ENCODE measurements around the gene HSPG2.

DNA sequence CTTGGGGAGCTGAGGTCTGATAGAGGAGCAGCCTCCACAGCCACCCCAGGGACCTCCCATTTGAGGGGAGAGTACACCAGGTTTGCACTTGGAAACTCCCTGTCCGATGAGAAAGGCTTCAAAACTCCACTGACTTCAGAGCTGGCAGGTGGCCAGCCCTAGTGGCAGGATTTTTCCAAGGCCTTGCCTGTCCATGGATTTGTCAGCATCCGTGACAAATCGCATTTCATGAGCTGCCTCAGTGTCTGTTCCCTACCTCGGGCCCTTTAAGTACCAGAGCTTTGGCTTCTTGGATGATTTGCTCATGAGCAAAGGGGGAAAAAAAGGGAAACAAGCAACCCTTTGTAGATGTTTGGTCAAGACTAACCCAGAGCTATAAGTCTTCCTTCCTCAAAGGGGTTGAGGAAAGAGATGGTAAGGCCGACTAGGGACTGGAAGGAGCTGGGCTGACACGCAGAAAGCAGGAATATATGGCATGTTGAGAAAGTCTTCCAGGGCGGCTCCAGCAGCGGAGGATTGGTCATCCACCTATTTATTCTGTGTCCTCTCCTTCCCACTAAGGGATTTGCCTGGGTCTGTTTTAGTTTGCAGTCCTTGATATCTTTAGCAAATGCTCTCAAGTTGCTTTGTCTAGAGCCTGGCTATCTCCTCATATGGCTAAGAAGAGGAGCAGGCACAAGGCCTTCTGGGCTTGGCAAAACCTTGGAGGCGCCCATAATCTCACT, 2.7 kb upstream of the HSPG2 start:
- TF ChIP-seq TCF7 (IDR thresholded peaks at IDR 0.05; ENCODE audit: borderline replicate concordance): no peak
- no peak for TF ChIP-seq RFX5 (IDR thresholded peaks at IDR 0.05; ENCODE audit: low read depth, low read length)
- TF ChIP-seq IKZF1 (conservative IDR thresholded peaks at IDR 0.05): peak; percentile 57
- no peak for TF ChIP-seq POU2F2 (IDR thresholded peaks at IDR 0.05; ENCODE audit: borderline replicate concordance, low read depth, low read length)
- TF ChIP-seq, protein P1, sequence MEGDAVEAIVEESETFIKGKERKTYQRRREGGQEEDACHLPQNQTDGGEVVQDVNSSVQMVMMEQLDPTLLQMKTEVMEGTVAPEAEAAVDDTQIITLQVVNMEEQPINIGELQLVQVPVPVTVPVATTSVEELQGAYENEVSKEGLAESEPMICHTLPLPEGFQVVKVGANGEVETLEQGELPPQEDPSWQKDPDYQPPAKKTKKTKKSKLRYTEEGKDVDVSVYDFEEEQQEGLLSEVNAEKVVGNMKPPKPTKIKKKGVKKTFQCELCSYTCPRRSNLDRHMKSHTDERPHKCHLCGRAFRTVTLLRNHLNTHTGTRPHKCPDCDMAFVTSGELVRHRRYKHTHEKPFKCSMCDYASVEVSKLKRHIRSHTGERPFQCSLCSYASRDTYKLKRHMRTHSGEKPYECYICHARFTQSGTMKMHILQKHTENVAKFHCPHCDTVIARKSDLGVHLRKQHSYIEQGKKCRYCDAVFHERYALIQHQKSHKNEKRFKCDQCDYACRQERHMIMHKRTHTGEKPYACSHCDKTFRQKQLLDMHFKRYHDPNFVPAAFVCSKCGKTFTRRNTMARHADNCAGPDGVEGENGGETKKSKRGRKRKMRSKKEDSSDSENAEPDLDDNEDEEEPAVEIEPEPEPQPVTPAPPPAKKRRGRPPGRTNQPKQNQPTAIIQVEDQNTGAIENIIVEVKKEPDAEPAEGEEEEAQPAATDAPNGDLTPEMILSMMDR (IDR thresholded peaks at IDR 0.05 in 2 of 3, conservative IDR thresholded peaks at IDR 0.05 in 1 of 3; ENCODE audit: control insufficient read depth in 2 of 3, extremely low read depth in 1 of 3, insufficient read depth in 1 of 3, low read depth in 3 of 3, low read length in 3 of 3): no peak
- TF ChIP-seq, protein P2, sequence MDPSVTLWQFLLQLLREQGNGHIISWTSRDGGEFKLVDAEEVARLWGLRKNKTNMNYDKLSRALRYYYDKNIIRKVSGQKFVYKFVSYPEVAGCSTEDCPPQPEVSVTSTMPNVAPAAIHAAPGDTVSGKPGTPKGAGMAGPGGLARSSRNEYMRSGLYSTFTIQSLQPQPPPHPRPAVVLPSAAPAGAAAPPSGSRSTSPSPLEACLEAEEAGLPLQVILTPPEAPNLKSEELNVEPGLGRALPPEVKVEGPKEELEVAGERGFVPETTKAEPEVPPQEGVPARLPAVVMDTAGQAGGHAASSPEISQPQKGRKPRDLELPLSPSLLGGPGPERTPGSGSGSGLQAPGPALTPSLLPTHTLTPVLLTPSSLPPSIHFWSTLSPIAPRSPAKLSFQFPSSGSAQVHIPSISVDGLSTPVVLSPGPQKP (IDR thresholded peaks at IDR 0.05; ENCODE audit: low read depth, low read length): no peak
- TF ChIP-seq RAD51 (IDR thresholded peaks at IDR 0.05): no peak
- no peak for TF ChIP-seq SMARCA5 (IDR thresholded peaks at IDR 0.05)
- no peak for TF ChIP-seq HDGF (IDR thresholded peaks at IDR 0.05)
- TF ChIP-seq EZH2 (IDR thresholded peaks at IDR 0.05; ENCODE audit: borderline replicate concordance, control insufficient read depth, low read depth, low read length): no peak
- TF ChIP-seq CHD1 (IDR thresholded peaks at IDR 0.05; ENCODE audit: low read depth, low read length): no peak

All from GM12878 (cell line).